ENCODE data around the gene B3GNT9. TPM values are rescaled to one million over a fixed set of nuclear protein-coding genes. Genes with fewer than 3 reads are reported as not detected.

Gene B3GNT9
- total RNA-seq, 1 experiment from 2014 or later: 11.5 TPM

DNA sequence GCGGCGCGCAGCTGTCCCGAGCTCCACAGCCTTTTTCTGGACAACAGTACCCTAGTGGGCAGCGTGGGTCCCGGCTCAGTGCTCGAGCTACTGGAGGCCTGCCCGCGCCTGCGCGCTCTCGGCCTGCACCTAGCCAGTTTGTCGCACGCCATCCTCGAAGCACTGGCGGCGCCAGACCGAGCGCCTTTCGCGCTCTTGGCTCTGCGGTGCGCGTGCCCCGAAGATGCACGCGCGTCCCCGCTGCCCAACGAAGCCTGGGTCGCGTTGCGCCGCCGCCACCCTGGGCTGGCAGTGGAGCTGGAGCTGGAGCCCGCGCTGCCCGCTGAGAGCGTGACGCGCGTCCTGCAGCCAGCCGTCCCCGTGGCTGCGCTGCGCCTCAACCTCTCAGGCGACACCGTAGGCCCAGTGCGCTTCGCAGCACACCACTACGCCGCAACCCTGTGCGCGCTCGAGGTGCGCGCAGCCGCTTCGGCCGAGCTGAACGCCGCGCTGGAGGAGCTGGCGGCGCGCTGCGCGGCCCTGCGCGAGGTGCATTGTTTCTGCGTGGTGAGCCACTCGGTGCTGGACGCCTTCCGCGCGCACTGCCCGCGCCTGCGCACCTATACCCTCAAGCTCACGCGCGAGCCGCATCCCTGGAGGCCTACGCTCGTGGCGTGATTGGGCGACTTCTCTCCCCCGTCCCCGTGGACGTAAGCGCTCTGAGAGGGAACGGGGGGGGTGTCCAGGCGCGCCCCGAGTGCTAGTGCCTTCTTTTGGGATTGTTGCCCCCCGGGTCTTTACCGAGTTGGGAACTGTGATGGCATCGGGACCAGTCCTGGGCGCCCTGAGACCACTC is 12.6 kb upstream of the B3GNT9 start:
- no peaks in the 10 kb centered on the region for H3K36me3 ChIP-seq (ENCODE audit: insufficient read depth, low read length, poor library complexity, severe bottlenecking)
- TF ChIP-seq EZH2 (IDR thresholded peaks at IDR 0.05; ENCODE audit: borderline replicate concordance, low read depth, low read length, poor library complexity, severe bottlenecking): no peak
- no peak overlapping the region for H3K27ac ChIP-seq (ENCODE audit: low read depth, low read length, poor library complexity, severe bottlenecking)
- DNase-seq (ENCODE audit: low spot score): no peak
- POLR2A ChIA-PET (ENCODE audit: low non-redundant PET): no interaction called here
- CTCF ChIA-PET: no interaction called here
- no peak overlapping the region for H3K4me3 ChIP-seq (ENCODE audit: low read depth, low read length, poor library complexity, severe bottlenecking)
- BruUV-seq (replicated peaks): no TSS peak
- H3K27me3 ChIP-seq (replicated peaks; ENCODE audit: insufficient read depth, low read depth, low read length, poor library complexity): no peaks in the 10 kb centered on the region
- H3K4me1 ChIP-seq (ENCODE audit: insufficient read depth, low read length, poor library complexity, severe bottlenecking): peaks cover 4% of the 10 kb centered on the region
- no peaks in the 10 kb centered on the region for H3K9me3 ChIP-seq (ENCODE audit: low read depth, low read length, poor library complexity, severe bottlenecking)
- intact Hi-C loops (cut with micrococcal nuclease; ENCODE audit: unreplicated experiment): no loop called here

DNA sequence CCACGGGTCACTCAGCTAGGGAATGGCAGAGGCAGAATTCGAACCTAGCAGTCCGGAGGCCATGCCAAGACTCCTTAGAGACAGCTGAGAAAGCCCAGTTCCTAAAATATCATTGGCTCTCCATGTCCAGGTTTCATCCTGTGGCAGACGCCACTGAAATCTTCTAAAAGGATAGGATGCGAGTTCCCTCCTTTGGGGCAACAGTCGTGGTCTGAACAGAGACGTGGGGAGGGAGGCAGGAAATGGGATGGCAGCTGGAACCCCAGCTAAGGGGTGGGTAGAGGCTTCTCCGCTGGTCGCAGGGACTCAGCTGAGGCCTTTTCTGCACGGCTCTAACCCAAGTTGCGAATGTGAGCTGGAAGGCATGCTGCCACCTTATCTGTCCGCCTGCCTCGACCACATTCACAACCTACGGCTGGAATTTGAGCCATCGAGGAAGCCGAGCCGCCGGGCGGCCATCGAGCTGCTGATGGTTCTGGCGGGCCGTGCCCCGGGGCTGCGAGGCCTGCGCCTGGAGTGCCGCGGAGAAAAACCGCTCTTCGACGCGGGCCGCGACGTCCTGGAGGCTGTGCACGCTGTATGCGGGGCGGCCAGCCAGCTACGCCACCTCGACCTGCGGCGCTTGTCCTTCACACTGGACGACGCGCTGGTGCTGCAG is 11.8 kb upstream of the B3GNT9 start:
- intact Hi-C loops (cut with micrococcal nuclease; ENCODE audit: unreplicated experiment): no loop called here
- TF ChIP-seq, protein P1, sequence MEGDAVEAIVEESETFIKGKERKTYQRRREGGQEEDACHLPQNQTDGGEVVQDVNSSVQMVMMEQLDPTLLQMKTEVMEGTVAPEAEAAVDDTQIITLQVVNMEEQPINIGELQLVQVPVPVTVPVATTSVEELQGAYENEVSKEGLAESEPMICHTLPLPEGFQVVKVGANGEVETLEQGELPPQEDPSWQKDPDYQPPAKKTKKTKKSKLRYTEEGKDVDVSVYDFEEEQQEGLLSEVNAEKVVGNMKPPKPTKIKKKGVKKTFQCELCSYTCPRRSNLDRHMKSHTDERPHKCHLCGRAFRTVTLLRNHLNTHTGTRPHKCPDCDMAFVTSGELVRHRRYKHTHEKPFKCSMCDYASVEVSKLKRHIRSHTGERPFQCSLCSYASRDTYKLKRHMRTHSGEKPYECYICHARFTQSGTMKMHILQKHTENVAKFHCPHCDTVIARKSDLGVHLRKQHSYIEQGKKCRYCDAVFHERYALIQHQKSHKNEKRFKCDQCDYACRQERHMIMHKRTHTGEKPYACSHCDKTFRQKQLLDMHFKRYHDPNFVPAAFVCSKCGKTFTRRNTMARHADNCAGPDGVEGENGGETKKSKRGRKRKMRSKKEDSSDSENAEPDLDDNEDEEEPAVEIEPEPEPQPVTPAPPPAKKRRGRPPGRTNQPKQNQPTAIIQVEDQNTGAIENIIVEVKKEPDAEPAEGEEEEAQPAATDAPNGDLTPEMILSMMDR (conservative IDR thresholded peaks at IDR 0.05; ENCODE audit: low read depth, low read length): no peak
- no peak for TF ChIP-seq EZH2 (IDR thresholded peaks at IDR 0.05; ENCODE audit: borderline replicate concordance, low read depth, low read length, poor library complexity, severe bottlenecking)
- Histone ChIP-seq H3K27ac (ENCODE audit: low read depth, low read length, poor library complexity, severe bottlenecking) (no peak overlapping the region), H3K9me3 (ENCODE audit: low read depth, low read length, poor library complexity, severe bottlenecking) (no peaks in the 10 kb centered on the region), H3K36me3 (ENCODE audit: insufficient read depth, low read length, poor library complexity, severe bottlenecking) (no peaks in the 10 kb centered on the region), H3K4me3 (ENCODE audit: low read depth, low read length, poor library complexity, severe bottlenecking) (no peak overlapping the region), H3K27me3 (replicated peaks; ENCODE audit: insufficient read depth, low read depth, low read length, poor library complexity) (no peaks in the 10 kb centered on the region), H3K4me1 (ENCODE audit: insufficient read depth, low read length, poor library complexity, severe bottlenecking) (peaks cover 4% of the 10 kb centered on the region)
- peak; percentile 33 for DNase-seq (ENCODE audit: low spot score)
- POLR2A ChIA-PET (ENCODE audit: low non-redundant PET): no interaction called here
- BruUV-seq (replicated peaks): no TSS peak
- CTCF ChIA-PET: no interaction called here

DNA sequence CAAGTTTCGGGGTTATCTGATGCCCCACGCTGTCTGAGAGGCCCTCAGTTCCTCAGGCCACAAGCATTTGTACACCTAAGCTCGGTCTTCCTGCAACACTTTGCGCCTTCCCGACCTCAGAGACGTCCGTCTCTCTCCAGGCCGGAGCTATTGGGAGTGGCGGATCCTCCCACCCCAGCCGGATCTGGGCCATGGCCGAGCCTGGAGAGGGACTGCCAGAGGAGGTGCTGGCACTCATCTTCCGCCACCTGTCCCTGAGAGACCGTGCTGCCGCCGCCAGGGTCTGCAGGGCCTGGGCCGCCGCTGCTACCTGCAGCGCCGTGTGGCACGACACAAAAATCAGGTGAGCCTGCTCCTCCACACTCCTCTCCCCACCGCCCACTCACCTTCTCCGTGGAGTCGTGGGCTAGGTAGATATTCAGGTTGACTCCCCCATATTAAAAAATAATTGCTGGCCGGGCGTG is 10.8 kb upstream of the B3GNT9 start:
- H3K4me1 ChIP-seq (ENCODE audit: insufficient read depth, low read length, poor library complexity, severe bottlenecking): peaks cover 4% of the 10 kb centered on the region
- H3K36me3 ChIP-seq (ENCODE audit: insufficient read depth, low read length, poor library complexity, severe bottlenecking): no peaks in the 10 kb centered on the region
- H3K4me3 ChIP-seq (ENCODE audit: low read depth, low read length, poor library complexity, severe bottlenecking): no peak overlapping the region
- no TSS peak for BruUV-seq (replicated peaks)
- no peaks in the 10 kb centered on the region for H3K9me3 ChIP-seq (ENCODE audit: low read depth, low read length, poor library complexity, severe bottlenecking)
- ChIA-PET CTCF (no interaction called here), POLR2A (ENCODE audit: low non-redundant PET) (no interaction called here)
- no peak overlapping the region for H3K27ac ChIP-seq (ENCODE audit: low read depth, low read length, poor library complexity, severe bottlenecking)
- H3K27me3 ChIP-seq (replicated peaks; ENCODE audit: insufficient read depth, low read depth, low read length, poor library complexity): no peaks in the 10 kb centered on the region
- no peak for DNase-seq (ENCODE audit: low spot score)
- intact Hi-C loops (cut with micrococcal nuclease; ENCODE audit: unreplicated experiment): loop anchor here (2.0 kb wide), 2 partner anchors 65 to 185 kb away; partner anchors contain the start of gene TMEM208
- TF ChIP-seq EZH2 (IDR thresholded peaks at IDR 0.05; ENCODE audit: borderline replicate concordance, low read depth, low read length, poor library complexity, severe bottlenecking): no peak
- TF ChIP-seq, protein P1 (conservative IDR thresholded peaks at IDR 0.05; ENCODE audit: low read depth, low read length): no peak

Data from A673 (cell line).